K562 (cell line): ENCODE results near the gene RBM20. TPM values are rescaled to one million over a fixed set of nuclear protein-coding genes. Genes with fewer than 3 reads are reported as not detected.

Experiments used
- ATAC-seq: fragments of 200-7000 bp; cut with Tn5 transposase; 3 replicates; pipeline ENCODE4 v1.9.1; 2020; ENCODE audit warnings: moderate library complexity
- BruUV-seq: library from RNA; stranded (reverse); fragments of 400-500 nt; replicated peaks from 2 replicates; lab custom pipeline; 2021; lab: Mats Ljungman, UMichigan
- CTCF ChIA-PET: fragments of 300-600 bp; formaldehyde crosslinking; extraction: SDS; loops from one replicate; lab custom pipeline; 2021; ENCODE audit warnings: low intra/inter-chr PET ratio; lab: Yijun Ruan, JAX
- POLR2A ChIA-PET: fragments of 300-600, 350-650 bp; sonication (Branson Sonifier 250); formaldehyde crosslinking; extraction: SDS; loops from one replicate; lab custom pipeline; 2021; ENCODE audit warnings: antibody characterized with exemption, inconsistent platforms; lab: Yijun Ruan, JAX
- DNase-seq, 4 experiments: peaks; one replicate each; pipeline versions ENCODE4 v3.0.0 to v3.0.0-alpha.2; 2011 to 2018; ENCODE audit warnings: low spot score in 3 of 4, mixed read lengths in 3 of 4; ENCODE audit errors: extremely low read depth in 1 of 4
- FAIRE-seq: peaks from 2 replicates; lab custom pipeline; 2011; peaks lifted over from hg19 to GRCh38; lab: Jason Lieb, UNC
- H2AFZ ChIP-seq: 2 replicates; pipeline ENCODE4 v1.6.0; 2011; ENCODE audit warnings: low read depth, low read length, control low read depth, inconsistent platforms
- H3K27ac ChIP-seq: fragments of 200-600 bp; 3 replicates; pipeline ENCODE4 v1.8.0; 2011; ENCODE audit warnings: low read depth, mild to moderate bottlenecking, control low read depth, inconsistent platforms, low read length, moderate library complexity, mixed read lengths; ENCODE audit errors: extremely low read depth
- H3K27me3 ChIP-seq, 2 experiments: fragments of 300-600 bp in 1 of 2; 2 replicates in 1 of 2; 3 replicates in 1 of 2; pipeline versions ENCODE4 v1.6.0 to v1.8.0; 2011; ENCODE audit warnings: inconsistent platforms in 2 of 2, low read length in 2 of 2, mild to moderate bottlenecking in 1 of 2, mixed read lengths in 1 of 2, moderate library complexity in 1 of 2; ENCODE audit not compliant: control insufficient read depth in 2 of 2, insufficient read depth in 2 of 2
- H3K36me3 ChIP-seq: fragments of 300-600 bp; 3 replicates; pipeline ENCODE4 v1.8.0; 2011; ENCODE audit warnings: mild to moderate bottlenecking, low read length, inconsistent platforms; ENCODE audit not compliant: control insufficient read depth, insufficient read depth
- H3K4me1 ChIP-seq, 2 experiments: fragments of 200-600 bp in 1 of 2; replicated peaks in 1 of 2; 2 replicates in 1 of 2; 3 replicates in 1 of 2; pipeline versions ENCODE4 v1.5.1 to v1.8.0; 2011; ENCODE audit warnings: inconsistent platforms in 2 of 2, low read length in 2 of 2, mild to moderate bottlenecking in 1 of 2, mixed read lengths in 1 of 2, moderate library complexity in 1 of 2; ENCODE audit not compliant: control insufficient read depth in 2 of 2, insufficient read depth in 2 of 2
- H3K4me2 ChIP-seq: 2 replicates; pipeline ENCODE4 v1.6.1; 2011; ENCODE audit warnings: low read length, control low read depth, inconsistent platforms, mixed read lengths; ENCODE audit not compliant: insufficient read depth
- H3K4me3 ChIP-seq: fragments of 200-600 bp; sonication (generic), shearing (Covaris generic); 2 replicates; pipeline ENCODE4 v1.5.1; 2016; ENCODE audit warnings: control low read depth, inconsistent platforms
- H3K79me2 ChIP-seq: fragments of 200-600 bp; 3 replicates; pipeline ENCODE4 v1.8.0; 2011; ENCODE audit warnings: low read length, inconsistent platforms; ENCODE audit not compliant: control insufficient read depth, insufficient read depth
- H3K9ac ChIP-seq, 2 experiments: 2 replicates each; pipeline versions ENCODE4 v1.6.0 to v1.6.1; 2011; ENCODE audit warnings: low read depth in 2 of 2, low read length in 2 of 2, control low read depth in 1 of 2, inconsistent platforms in 1 of 2, mild to moderate bottlenecking in 1 of 2, mixed read lengths in 1 of 2; ENCODE audit not compliant: insufficient read depth in 1 of 2
- H3K9me1 ChIP-seq: one replicate; pipeline ENCODE4 v1.6.0; 2011; ENCODE audit warnings: inconsistent platforms, mild to moderate bottlenecking, low read length, moderate library complexity; ENCODE audit not compliant: control insufficient read depth, insufficient read depth
- H3K9me3 ChIP-seq: replicated peaks from 2 replicates; pipeline ENCODE4 v1.5.1; 2011; ENCODE audit warnings: low read depth, low read length, inconsistent platforms; ENCODE audit not compliant: control insufficient read depth, insufficient read depth
- H4K20me1 ChIP-seq: replicated peaks from 2 replicates; pipeline ENCODE4 v1.6.1; 2011; ENCODE audit warnings: low read length, inconsistent platforms, mixed read lengths; ENCODE audit not compliant: control insufficient read depth, insufficient read depth
- CSDE1 ChIP-seq, 2 experiments: fragments of 450-650 bp; IDR thresholded peaks; 2 replicates each; pipeline ENCODE4 v1.6.1; 2016; ENCODE audit warnings: mild to moderate bottlenecking in 1 of 2
- HDAC1 ChIP-seq, 2 experiments: fragments of 450-650 bp; IDR thresholded peaks; 2 replicates each; pipeline ENCODE4 v1.6.1; 2016 to 2017; ENCODE audit warnings: inconsistent platforms in 1 of 2, mild to moderate bottlenecking in 1 of 2, moderate library complexity in 1 of 2
- KDM4B ChIP-seq, 2 experiments: fragments of 450-650 bp in 1 of 2; sonication (generic) in 1 of 2; IDR thresholded peaks; 2 replicates each; pipeline ENCODE4 v1.6.1; 2016 to 2017; ENCODE audit warnings: borderline replicate concordance in 2 of 2, antibody characterized with exemption in 1 of 2, low read depth in 1 of 2, mild to moderate bottlenecking in 1 of 2
- LEF1 ChIP-seq: fragments of 450-650 bp; IDR thresholded peaks from 2 replicates; pipeline ENCODE4 v1.6.1; 2016; ENCODE audit warnings: mild to moderate bottlenecking
- NR2F6 ChIP-seq: fragments of 450-650 bp; formaldehyde crosslinking; IDR thresholded peaks from 2 replicates; pipeline ENCODE4 v1.4.0; 2020; ENCODE audit warnings: mild to moderate bottlenecking
- PHF21A ChIP-seq: fragments of 450-650 bp; IDR thresholded peaks from 2 replicates; pipeline ENCODE4 v1.6.1; 2017; ENCODE audit warnings: low read depth, borderline replicate concordance
- RBM15 ChIP-seq: fragments of 200-400 bp; formaldehyde crosslinking; IDR thresholded peaks from 2 replicates; pipeline ENCODE4 v1.6.1; 2018; ENCODE audit warnings: mild to moderate bottlenecking, low read length, moderate library complexity; ENCODE audit not compliant: insufficient read depth
- WGBS: fragments of 100-300 bp; shearing (Covaris generic); methylation state at CpG from one replicate; pipeline ENCODE4 v1.1.6; 2016; ENCODE audit warnings: low coverage, mixed read lengths; ENCODE audit not compliant: insufficient coverage; ENCODE audit errors: missing lambda C conversion rate; 5-methylcytosine and 5-hydroxymethylcytosine counted together
- in situ Hi-C: fragments of 300-500 bp; cut with MboI; formaldehyde crosslinking; loops from 4 replicates; pipeline ENCODE4 v1.15.0; 2018; ENCODE audit warnings: inconsistent platforms, mixed read lengths
- intact Hi-C: fragments of 100-400 bp; cut with micrococcal nuclease; formaldehyde crosslinking; loops from 2 replicates; pipeline ENCODE4 v1.14.2; 2022
- polyA plus RNA-seq, 8 experiments: library from polyadenylated mRNA; depleted of rRNA in 4 of 8; stranded (reverse) in 5 of 8; unstranded in 3 of 8; fragments of >200 nt; fragmentation: Nextera tagmentation in 2 of 8; fragmentation: Illumina TruSeq in 1 of 8; extraction: Ambion mirVana in 2 of 8; extraction: Trizol in 1 of 8; gene quantifications; 2 replicates each; pipeline versions ENCODE4 v1.2.1 to v1.2.3, GENCODE V29; 2011 to 2014; ENCODE audit warnings: inconsistent platforms in 1 of 8, missing spikeins in 1 of 8
- total RNA-seq, 7 experiments: library from RNA; depleted of rRNA in 6 of 7; stranded (reverse); fragments of >200 nt in 6 of 7; fragmentation: Illumina TruSeq in 2 of 7; extraction: Trizol in 2 of 7; gene quantifications; 2 replicates each; pipeline versions ENCODE4 v1.2.1 to v1.2.3, GENCODE V29; 2011 to 2021; ENCODE audit warnings: low replicate concordance in 1 of 7

RBM20 gene
- total and polyA plus RNA-seq, 9 of the 15 experiments (the other 6 are each of a cell fraction or from before 2014, with no cell fraction given), result 0.63 to 5.7 (median 3.2) TPM

- TF ChIP-seq NR2F6, result no peak
These were observed 159.7 kb downstream of the RBM20 start (continued) for GRCh38 chr10:110803830-110804338.

- no peak overlapping the region for H3K4me3 ChIP-seq
- no peaks in the 10 kb centered on the region for H4K20me1 ChIP-seq
- H3K79me2 ChIP-seq, result no peaks in the 10 kb centered on the region
- in situ Hi-C loops (loop anchor here (10.0 kb wide), 1 partner anchor 90 kb away; no protein-coding TSS in a partner anchor), intact Hi-C loops (loop anchor here (5.0 kb wide), 1 partner anchor 88 kb away; no protein-coding TSS in a partner anchor)
- ChIA-PET POLR2A (interaction anchor here (1.1 kb wide), 1 partner anchor 75 kb away, joined by 3 read pairs; no protein-coding TSS in a partner anchor), CTCF (no interaction called here)
- no peak overlapping the region for H3K27ac ChIP-seq
- H2AFZ ChIP-seq, result no peak overlapping the region
- no peak for TF ChIP-seq RBM15
- TF ChIP-seq CSDE1 (IDR thresholded peaks at IDR 0.05), result no peak
- FAIRE-seq, result no peak
- H3K9me1 ChIP-seq, result no peaks in the 10 kb centered on the region
- no peak overlapping the region for H3K9ac ChIP-seq
- peaks cover 0 to 4% of the 10 kb centered on the region in 2 experiments; a peak in 2 of 5 replicates for H3K4me1 ChIP-seq
- peaks cover 33% of the 10 kb centered on the region; the same call in 2 of the 3 replicates for H3K36me3 ChIP-seq
- WGBS, result 85% methylated on average over 1 of the region's 1 CpG
- no TSS peak for BruUV-seq
- H3K9me3 ChIP-seq, result no peaks in the 10 kb centered on the region
- no peak for DNase-seq
- H3K27me3 ChIP-seq, result no peaks in the 10 kb centered on the region
- no peak for ATAC-seq
- no peak overlapping the region for H3K4me2 ChIP-seq
These were observed 160.2 kb downstream of the RBM20 start for GRCh38 chr10:110804376-110804775.

- Histone ChIP-seq H3K27ac (no peak overlapping the region), H2AFZ (no peak overlapping the region), H3K79me2 (no peaks in the 10 kb centered on the region), H3K9me1 (no peaks in the 10 kb centered on the region), H4K20me1 (no peaks in the 10 kb centered on the region), H3K9me3 (no peaks in the 10 kb centered on the region), H3K27me3 (no peaks in the 10 kb centered on the region), H3K36me3 (peaks cover 23% of the 10 kb centered on the region; the same call in 2 of the 3 replicates), H3K9ac (no peak overlapping the region), H3K4me3 (no peak overlapping the region), H3K4me2 (no peak overlapping the region), H3K4me1 (peaks cover 0 to 4% of the 10 kb centered on the region in 2 experiments; a peak in 2 of 5 replicates)
- CTCF ChIA-PET, result no interaction called here
- DNase-seq (no peak), FAIRE-seq (no peak), ATAC-seq (no peak)
- BruUV-seq, result no TSS peak
- POLR2A ChIA-PET, result interaction anchor here (0.5 kb wide), 1 partner anchor 74 kb away, joined by 3 read pairs; no protein-coding TSS in a partner anchor
- WGBS, result 86% methylated on average over 5 of the region's 5 CpGs
- in situ Hi-C loops (loop anchor here (10.0 kb wide), 1 partner anchor 90 kb away; no protein-coding TSS in a partner anchor), intact Hi-C loops (no loop called here)
- no peak for TF ChIP-seq KDM4B (IDR thresholded peaks at IDR 0.05; ENCODE audit: borderline replicate concordance in 2 of 2, low read depth in 1 of 2)
- no peak for TF ChIP-seq PHF21A
- TF ChIP-seq HDAC1 (IDR thresholded peaks at IDR 0.05), result no peak
- TF ChIP-seq LEF1, result no peak
These were observed 161.2 kb downstream of the RBM20 start for GRCh38 chr10:110805292-110805691.
